HG02938 (cell line): ENCODE results near the gene TRNT1.

Source experiments
- ATAC-seq: cut with Tn5 transposase; IDR thresholded peaks from one replicate; pipeline ENCODE4 v1.9.1; 2021; ENCODE audit warnings: mild to moderate bottlenecking, moderate library complexity; ENCODE audit not compliant: unreplicated experiment

The TRNT1 gene

GRCh38 chr3:3110749-3111361 lies 15.9 kb upstream of the TRNT1 start:
- ATAC-seq: peak; percentile 31

- ATAC-seq: no peak
Measured at GRCh38 chr3:3113042-3113709, 13.6 kb upstream of the TRNT1 start.

- ATAC-seq: no peak
Measured at GRCh38 chr3:3117651-3118050, 9.1 kb upstream of the TRNT1 start.

GRCh38 chr3:3119393-3119851 lies 7.3 kb upstream of the TRNT1 start:
- ATAC-seq: no peak

GRCh38 chr3:3125977-3126376 lies 763 bp upstream of the TRNT1 start:
- ATAC-seq: no peak

GRCh38 chr3:3127432-3128010 lies 781 bp downstream of the TRNT1 start:
- no peak for ATAC-seq

- no peak for ATAC-seq
Measured at GRCh38 chr3:3129579-3129978, 2.8 kb downstream of the TRNT1 start.

GRCh38 chr3:3133500-3133899 lies 6.8 kb downstream of the TRNT1 start:
- ATAC-seq: no peak

GRCh38 chr3:3134750-3135448 lies 8.2 kb downstream of the TRNT1 start:
- ATAC-seq: no peak

GRCh38 chr3:3137526-3137925 lies 10.8 kb downstream of the TRNT1 start:
- no peak for ATAC-seq

- no peak for ATAC-seq
Measured at GRCh38 chr3:3141939-3142338, 15.2 kb downstream of the TRNT1 start.

- no peak for ATAC-seq
Measured at GRCh38 chr3:3145831-3146230, 19.1 kb downstream of the TRNT1 start.

GRCh38 chr3:3149560-3149959 lies 22.8 kb downstream of the TRNT1 start:
- no peak for ATAC-seq

GRCh38 chr3:3151513-3151912 lies 24.8 kb downstream of the TRNT1 start:
- no peak for ATAC-seq

GRCh38 chr3:3154879-3155610 lies 28.3 kb downstream of the TRNT1 start:
- ATAC-seq: no peak

- ATAC-seq: no peak
Measured at GRCh38 chr3:3157484-3157883, 30.7 kb downstream of the TRNT1 start.

GRCh38 chr3:3160826-3161225 lies 34.1 kb downstream of the TRNT1 start:
- no peak for ATAC-seq

- no peak for ATAC-seq
Measured at GRCh38 chr3:3165241-3165640, 38.5 kb downstream of the TRNT1 start.

- ATAC-seq: no peak
Measured at GRCh38 chr3:3165650-3166049, 38.9 kb downstream of the TRNT1 start.

- ATAC-seq: no peak
Measured at GRCh38 chr3:3170998-3171397, 44.3 kb downstream of the TRNT1 start.

GRCh38 chr3:3172627-3173026 lies 45.9 kb downstream of the TRNT1 start:
- no peak for ATAC-seq
